Measurements from ENCODE around the gene SERPINB1.

GRCh38 chr6:2812695-2813094 is 29.0 kb downstream of the SERPINB1 start:
- TF ChIP-seq, protein P1, sequence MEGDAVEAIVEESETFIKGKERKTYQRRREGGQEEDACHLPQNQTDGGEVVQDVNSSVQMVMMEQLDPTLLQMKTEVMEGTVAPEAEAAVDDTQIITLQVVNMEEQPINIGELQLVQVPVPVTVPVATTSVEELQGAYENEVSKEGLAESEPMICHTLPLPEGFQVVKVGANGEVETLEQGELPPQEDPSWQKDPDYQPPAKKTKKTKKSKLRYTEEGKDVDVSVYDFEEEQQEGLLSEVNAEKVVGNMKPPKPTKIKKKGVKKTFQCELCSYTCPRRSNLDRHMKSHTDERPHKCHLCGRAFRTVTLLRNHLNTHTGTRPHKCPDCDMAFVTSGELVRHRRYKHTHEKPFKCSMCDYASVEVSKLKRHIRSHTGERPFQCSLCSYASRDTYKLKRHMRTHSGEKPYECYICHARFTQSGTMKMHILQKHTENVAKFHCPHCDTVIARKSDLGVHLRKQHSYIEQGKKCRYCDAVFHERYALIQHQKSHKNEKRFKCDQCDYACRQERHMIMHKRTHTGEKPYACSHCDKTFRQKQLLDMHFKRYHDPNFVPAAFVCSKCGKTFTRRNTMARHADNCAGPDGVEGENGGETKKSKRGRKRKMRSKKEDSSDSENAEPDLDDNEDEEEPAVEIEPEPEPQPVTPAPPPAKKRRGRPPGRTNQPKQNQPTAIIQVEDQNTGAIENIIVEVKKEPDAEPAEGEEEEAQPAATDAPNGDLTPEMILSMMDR (conservative IDR thresholded peaks at IDR 0.05; ENCODE audit: low read depth, low read length) = no peak
- TF ChIP-seq EZH2 (IDR thresholded peaks at IDR 0.05; ENCODE audit: low read length, unreplicated experiment) (no peak), EZH2phosphoT487 (IDR thresholded peaks at IDR 0.05; ENCODE audit: borderline replicate concordance, low read length) (no peak)

All from PC-3 (cell line).